ENCODE results near the gene UBE2K. TPM values are rescaled to one million over a fixed set of nuclear protein-coding genes. Genes with fewer than 3 reads are reported as not detected.
A peak's percentile ranks its signal among the peaks of the same experiment; 100 is the strongest.
"Not testable (repeated sequence)": the region's sequence is repeated elsewhere in the genome, so short reads cannot be mapped to it uniquely, and the experiment has no call there.

UBE2K gene
- total RNA-seq, 1 experiment from 2014 or later = 13.3 TPM

DNA sequence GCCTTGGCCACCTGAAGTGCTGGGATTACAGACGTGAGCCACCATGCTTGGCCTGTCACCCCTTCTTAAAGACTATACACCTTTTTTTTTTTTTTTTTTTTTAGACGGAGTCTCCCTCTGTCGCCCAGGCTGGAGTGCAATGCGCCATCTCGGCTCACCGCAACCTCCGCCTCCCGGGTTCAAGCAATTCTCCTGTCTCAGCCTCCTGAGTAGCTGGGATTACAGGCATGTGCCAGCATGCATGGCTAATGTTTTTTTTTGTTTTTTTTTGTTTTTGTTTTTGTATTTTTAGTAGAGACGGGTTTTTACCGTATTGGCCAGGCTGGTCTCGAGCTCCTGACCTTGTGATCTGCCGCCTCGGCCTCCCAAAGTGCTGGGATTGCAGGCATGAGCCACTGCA lies 6.9 kb downstream of the UBE2K start:
- not testable (repeated sequence) for H3K27ac ChIP-seq; H3K36me3 ChIP-seq; H3K27me3 ChIP-seq (replicated peaks); DNase-seq (ENCODE audit: low read depth in 1 of 2, low spot score in 2 of 2); H3K9me3 ChIP-seq (replicated peaks); H3K4me3 ChIP-seq
- peaks cover 17% of the 10 kb centered on the region for H3K4me1 ChIP-seq (replicated peaks)

- peaks cover 6% of the 10 kb centered on the region; the same call in 1 of the 2 replicates for H3K36me3 ChIP-seq
- H3K4me3 ChIP-seq = no peak overlapping the region
- peak; percentile 64 to 67 for DNase-seq (ENCODE audit: low read depth in 1 of 2, low spot score in 2 of 2)
- peak overlapping the region; percentile 74 for H3K27ac ChIP-seq
- peaks cover 14% of the 10 kb centered on the region for H3K4me1 ChIP-seq (replicated peaks)
- no peaks in the 10 kb centered on the region for H3K27me3 ChIP-seq (replicated peaks)
- H3K9me3 ChIP-seq (replicated peaks) = no peaks in the 10 kb centered on the region
Measured at GRCh38 chr4:39706334-39706733, 8.4 kb downstream of the UBE2K start.

GRCh38 chr4:39706741-39707511 lies 9.0 kb downstream of the UBE2K start:
- no peaks in the 10 kb centered on the region for H3K27me3 ChIP-seq (replicated peaks)
- peak overlapping the region; percentile 74 for H3K27ac ChIP-seq
- H3K4me3 ChIP-seq = no peak overlapping the region
- H3K9me3 ChIP-seq (replicated peaks) = no peaks in the 10 kb centered on the region
- DNase-seq (ENCODE audit: low read depth in 1 of 2, low spot score in 2 of 2) = peak; percentile 37 to 50
- H3K4me1 ChIP-seq (replicated peaks) = peaks cover 14% of the 10 kb centered on the region
- H3K36me3 ChIP-seq = peaks cover 6% of the 10 kb centered on the region; the same call in 1 of the 2 replicates

DNA sequence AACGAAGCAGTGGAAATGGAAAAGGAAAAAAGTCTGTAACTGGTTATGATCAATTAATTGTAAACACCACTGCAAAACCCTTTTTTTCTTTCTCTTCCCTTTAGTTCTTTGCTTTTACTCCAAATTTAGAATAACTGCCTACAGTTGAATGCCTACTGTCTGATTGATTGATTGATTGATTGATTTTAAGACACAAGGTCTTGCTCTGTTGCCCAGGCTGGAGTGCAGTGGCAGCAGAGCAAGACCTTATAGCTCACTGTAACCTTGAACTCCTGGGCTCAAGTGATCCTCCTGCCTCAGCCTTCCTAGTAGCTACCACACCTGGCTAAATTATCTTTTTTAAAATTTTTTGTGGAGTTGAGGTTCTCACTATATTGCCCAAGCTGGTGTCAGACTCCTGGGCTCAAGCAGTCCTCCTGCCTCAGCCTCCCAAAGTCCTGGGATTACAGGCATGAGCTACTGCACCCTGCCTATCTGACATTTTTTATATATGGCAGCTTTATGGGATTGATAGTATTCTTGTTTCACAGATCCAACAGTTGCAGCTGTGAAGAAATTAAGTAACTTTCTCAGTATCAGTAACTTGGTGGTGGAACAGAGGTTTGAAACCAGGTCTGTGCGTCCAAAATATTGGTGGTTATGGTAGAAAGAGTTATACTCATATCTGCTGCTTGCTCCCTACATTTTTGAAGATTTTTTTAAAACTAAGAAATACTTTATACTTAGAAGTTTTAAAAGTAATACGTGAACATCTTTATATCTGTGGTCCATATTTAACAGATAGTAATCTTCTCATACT lies 12.4 kb downstream of the UBE2K start:
- H3K27ac ChIP-seq = no peak overlapping the region
- no peak for DNase-seq (ENCODE audit: low read depth in 1 of 2, low spot score in 2 of 2)

GRCh38 chr4:39712819-39713607 lies 15.1 kb downstream of the UBE2K start:
- no peaks in the 10 kb centered on the region for H3K4me1 ChIP-seq (replicated peaks)
- no peaks in the 10 kb centered on the region for H3K27me3 ChIP-seq (replicated peaks)
- no peak overlapping the region for H3K4me3 ChIP-seq
- H3K9me3 ChIP-seq (replicated peaks) = no peaks in the 10 kb centered on the region
- no peak for DNase-seq (ENCODE audit: low read depth in 1 of 2, low spot score in 2 of 2)
- H3K36me3 ChIP-seq = no peaks in the 10 kb centered on the region
- no peak overlapping the region for H3K27ac ChIP-seq

More for the DNA sequence above, 12.4 kb downstream of the UBE2K start:
- Histone ChIP-seq H3K27me3 (replicated peaks) (no peaks in the 10 kb centered on the region), H3K36me3 (no peaks in the 10 kb centered on the region), H3K9me3 (replicated peaks) (no peaks in the 10 kb centered on the region), H3K4me3 (no peak overlapping the region), H3K4me1 (replicated peaks) (peaks cover 14% of the 10 kb centered on the region)

DNA sequence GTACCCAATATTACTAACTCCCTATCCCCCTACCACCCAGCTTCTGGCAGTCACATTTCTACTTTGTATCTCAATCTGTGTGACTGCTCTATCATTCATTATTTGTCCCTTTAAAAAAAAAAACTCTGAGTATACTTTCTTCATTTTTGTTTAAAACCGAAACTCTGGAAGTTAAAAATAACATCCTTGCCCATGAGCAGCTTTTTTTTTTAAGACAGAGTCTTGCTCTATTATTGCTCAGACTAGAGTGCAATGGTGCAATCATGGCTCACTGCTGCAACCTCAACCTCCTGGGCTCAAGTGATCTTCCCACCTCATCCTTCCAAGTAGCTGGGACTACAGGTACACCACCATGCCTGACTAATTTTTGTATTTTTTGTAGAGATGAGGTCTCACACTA lies 15.8 kb downstream of the UBE2K start:
- no peak overlapping the region for H3K4me3 ChIP-seq
- H3K27me3 ChIP-seq (replicated peaks) = no peaks in the 10 kb centered on the region
- DNase-seq (ENCODE audit: low read depth in 1 of 2, low spot score in 2 of 2) = no peak

DNA sequence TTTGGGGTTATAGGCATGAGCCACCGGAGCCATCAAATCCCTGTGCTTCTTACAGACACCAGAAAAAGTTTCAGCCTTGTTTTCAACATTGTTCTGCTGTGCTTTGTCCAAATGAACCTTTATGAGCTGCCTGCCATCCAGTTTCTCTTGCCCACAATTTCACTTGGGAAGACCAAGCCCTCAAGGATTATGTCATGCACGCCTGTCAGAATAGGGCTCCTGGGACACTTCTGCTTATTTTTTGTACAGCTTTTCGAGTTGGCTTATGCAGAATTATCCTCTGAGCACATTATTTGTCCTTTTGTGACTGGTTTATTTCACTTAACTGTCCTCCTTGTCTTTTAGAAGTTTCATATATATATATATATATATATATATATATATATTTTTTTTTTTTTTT lies 16.2 kb downstream of the UBE2K start:
- no peaks in the 10 kb centered on the region for H3K4me1 ChIP-seq (replicated peaks)
- no peaks in the 10 kb centered on the region for H3K9me3 ChIP-seq (replicated peaks)
- no peaks in the 10 kb centered on the region for H3K27me3 ChIP-seq (replicated peaks)
- H3K36me3 ChIP-seq = no peaks in the 10 kb centered on the region
- no peak overlapping the region for H3K27ac ChIP-seq
- no peak overlapping the region for H3K4me3 ChIP-seq
- no peak for DNase-seq (ENCODE audit: low read depth in 1 of 2, low spot score in 2 of 2)

More for the DNA sequence above, 15.8 kb downstream of the UBE2K start:
- Histone ChIP-seq H3K27ac (no peak overlapping the region), H3K9me3 (replicated peaks) (no peaks in the 10 kb centered on the region), H3K36me3 (no peaks in the 10 kb centered on the region), H3K4me1 (replicated peaks) (no peaks in the 10 kb centered on the region)

GRCh38 chr4:39715788-39716187 lies 17.9 kb downstream of the UBE2K start:
- H3K27ac ChIP-seq = no peak overlapping the region
- H3K9me3 ChIP-seq (replicated peaks) = no peaks in the 10 kb centered on the region
- H3K4me1 ChIP-seq (replicated peaks) = no peaks in the 10 kb centered on the region
- H3K27me3 ChIP-seq (replicated peaks) = no peaks in the 10 kb centered on the region
- no peaks in the 10 kb centered on the region for H3K36me3 ChIP-seq
- no peak overlapping the region for H3K4me3 ChIP-seq
- DNase-seq (ENCODE audit: low read depth in 1 of 2, low spot score in 2 of 2) = no peak

GRCh38 chr4:39716356-39716755 lies 18.4 kb downstream of the UBE2K start:
- Histone ChIP-seq H3K4me1 (replicated peaks) (no peaks in the 10 kb centered on the region), H3K9me3 (replicated peaks) (no peaks in the 10 kb centered on the region), H3K4me3 (no peak overlapping the region), H3K36me3 (no peaks in the 10 kb centered on the region), H3K27ac (no peak overlapping the region), H3K27me3 (replicated peaks) (no peaks in the 10 kb centered on the region)
- DNase-seq (ENCODE audit: low read depth in 1 of 2, low spot score in 2 of 2) = no peak

DNA sequence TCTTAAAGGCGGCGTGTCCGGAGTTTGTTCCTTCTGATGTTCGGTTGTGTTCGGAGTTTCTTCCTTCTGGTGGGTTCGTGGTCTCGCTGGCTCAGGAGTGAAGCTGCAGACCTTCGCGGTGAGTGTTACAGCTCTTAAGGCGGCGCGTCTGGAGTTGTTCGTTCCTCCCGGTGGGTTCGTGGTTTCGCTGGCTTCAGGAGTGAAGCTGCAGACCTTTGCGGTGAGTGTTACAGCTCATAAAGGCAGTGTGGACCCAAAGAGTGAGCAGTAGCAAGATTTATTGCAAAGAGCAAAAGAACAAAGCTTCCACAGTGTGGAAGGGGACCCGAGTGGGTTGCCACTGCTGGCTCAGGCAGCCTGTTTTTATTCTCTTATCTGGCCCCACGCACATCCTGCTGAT lies 19.8 kb downstream of the UBE2K start:
- not testable (repeated sequence) for H3K9me3 ChIP-seq (replicated peaks); H3K27ac ChIP-seq; DNase-seq (ENCODE audit: low read depth in 1 of 2, low spot score in 2 of 2); H3K36me3 ChIP-seq; H3K4me1 ChIP-seq (replicated peaks); H3K27me3 ChIP-seq (replicated peaks); H3K4me3 ChIP-seq

- Histone ChIP-seq H3K36me3 (no peaks in the 10 kb centered on the region), H3K27me3 (replicated peaks) (no peaks in the 10 kb centered on the region), H3K4me1 (replicated peaks) (no peaks in the 10 kb centered on the region), H3K27ac (no peak overlapping the region), H3K9me3 (replicated peaks) (no peaks in the 10 kb centered on the region), H3K4me3 (no peak overlapping the region)
- DNase-seq (ENCODE audit: low read depth in 1 of 2, low spot score in 2 of 2) = no peak
Measured at GRCh38 chr4:39718366-39719323, 20.7 kb downstream of the UBE2K start.

- Histone ChIP-seq H3K27ac (no peak overlapping the region), H3K9me3 (replicated peaks) (no peaks in the 10 kb centered on the region), H3K27me3 (replicated peaks) (no peaks in the 10 kb centered on the region), H3K36me3 (no peaks in the 10 kb centered on the region), H3K4me1 (replicated peaks) (no peaks in the 10 kb centered on the region), H3K4me3 (no peak overlapping the region)
- no peak for DNase-seq (ENCODE audit: low read depth in 1 of 2, low spot score in 2 of 2)
Measured at GRCh38 chr4:39719804-39720580, 22.1 kb downstream of the UBE2K start.
